Neural cell (in vitro differentiated cells): ENCODE results near the gene MEMO1.

ENCODE experiments used
- EP300 ChIP-seq: fragments of 450-650 bp; conservative IDR thresholded peaks from 2 replicates; pipeline ENCODE4 v1.6.1; 2014; ENCODE audit warnings: antibody characterized with exemption, mild to moderate bottlenecking, moderate library complexity; ENCODE audit not compliant: poor library complexity, severe bottlenecking
- EZH2 ChIP-seq: fragments of 200-600, 300-800 bp; shearing (Covaris generic), sonication (generic); IDR thresholded peaks from 2 replicates; pipeline ENCODE4 v1.6.1; 2014; ENCODE audit warnings: antibody characterized with exemption, low read length, borderline replicate concordance, mild to moderate bottlenecking; ENCODE audit not compliant: insufficient read depth, poor library complexity, severe bottlenecking
- POLR2AphosphoS5 ChIP-seq: IDR thresholded peaks from 2 replicates; pipeline ENCODE4 v1.6.1; 2012
- SMC3 ChIP-seq: fragments of 450-650 bp; conservative IDR thresholded peaks from 2 replicates; pipeline ENCODE4 v1.6.1; 2014; ENCODE audit warnings: antibody characterized with exemption, mild to moderate bottlenecking, moderate library complexity; ENCODE audit not compliant: poor library complexity
- TAF1 ChIP-seq: IDR thresholded peaks from 2 replicates; pipeline ENCODE4 v1.6.1; 2012; ENCODE audit warnings: low read depth
- TF ChIP-seq, protein P1 (sequence below): fragments of 450-650 bp; IDR thresholded peaks from 2 replicates; pipeline ENCODE4 v1.5.1; 2014; ENCODE audit warnings: antibody characterized with exemption, mild to moderate bottlenecking, moderate library complexity; ENCODE audit not compliant: poor library complexity, severe bottlenecking
- TF ChIP-seq, protein P2 (sequence below): IDR thresholded peaks from 2 replicates; pipeline ENCODE4 v1.6.1; 2012; ENCODE audit warnings: borderline replicate concordance

DNA sequence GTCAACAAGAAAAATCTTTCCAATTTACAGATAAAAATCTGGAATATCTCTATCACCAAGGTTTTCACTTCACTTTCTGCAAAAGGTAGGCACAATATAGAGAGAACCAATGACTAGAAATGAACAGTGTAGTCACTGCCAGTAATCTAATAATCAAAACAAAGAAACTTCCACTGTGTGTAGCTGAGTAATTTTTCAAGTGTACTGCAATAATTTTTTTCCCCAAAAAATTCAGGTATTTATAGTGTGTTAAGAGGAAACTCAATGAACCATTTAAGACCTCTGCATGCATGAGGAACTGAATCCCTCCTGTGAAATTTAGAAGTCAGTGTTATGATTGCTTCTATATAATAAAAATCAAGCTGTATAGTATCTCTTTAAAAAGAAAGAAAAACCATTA is 121.8 kb downstream of the MEMO1 start:
- TF ChIP-seq, protein P1, sequence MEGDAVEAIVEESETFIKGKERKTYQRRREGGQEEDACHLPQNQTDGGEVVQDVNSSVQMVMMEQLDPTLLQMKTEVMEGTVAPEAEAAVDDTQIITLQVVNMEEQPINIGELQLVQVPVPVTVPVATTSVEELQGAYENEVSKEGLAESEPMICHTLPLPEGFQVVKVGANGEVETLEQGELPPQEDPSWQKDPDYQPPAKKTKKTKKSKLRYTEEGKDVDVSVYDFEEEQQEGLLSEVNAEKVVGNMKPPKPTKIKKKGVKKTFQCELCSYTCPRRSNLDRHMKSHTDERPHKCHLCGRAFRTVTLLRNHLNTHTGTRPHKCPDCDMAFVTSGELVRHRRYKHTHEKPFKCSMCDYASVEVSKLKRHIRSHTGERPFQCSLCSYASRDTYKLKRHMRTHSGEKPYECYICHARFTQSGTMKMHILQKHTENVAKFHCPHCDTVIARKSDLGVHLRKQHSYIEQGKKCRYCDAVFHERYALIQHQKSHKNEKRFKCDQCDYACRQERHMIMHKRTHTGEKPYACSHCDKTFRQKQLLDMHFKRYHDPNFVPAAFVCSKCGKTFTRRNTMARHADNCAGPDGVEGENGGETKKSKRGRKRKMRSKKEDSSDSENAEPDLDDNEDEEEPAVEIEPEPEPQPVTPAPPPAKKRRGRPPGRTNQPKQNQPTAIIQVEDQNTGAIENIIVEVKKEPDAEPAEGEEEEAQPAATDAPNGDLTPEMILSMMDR = no peak
- TF ChIP-seq, protein P2, sequence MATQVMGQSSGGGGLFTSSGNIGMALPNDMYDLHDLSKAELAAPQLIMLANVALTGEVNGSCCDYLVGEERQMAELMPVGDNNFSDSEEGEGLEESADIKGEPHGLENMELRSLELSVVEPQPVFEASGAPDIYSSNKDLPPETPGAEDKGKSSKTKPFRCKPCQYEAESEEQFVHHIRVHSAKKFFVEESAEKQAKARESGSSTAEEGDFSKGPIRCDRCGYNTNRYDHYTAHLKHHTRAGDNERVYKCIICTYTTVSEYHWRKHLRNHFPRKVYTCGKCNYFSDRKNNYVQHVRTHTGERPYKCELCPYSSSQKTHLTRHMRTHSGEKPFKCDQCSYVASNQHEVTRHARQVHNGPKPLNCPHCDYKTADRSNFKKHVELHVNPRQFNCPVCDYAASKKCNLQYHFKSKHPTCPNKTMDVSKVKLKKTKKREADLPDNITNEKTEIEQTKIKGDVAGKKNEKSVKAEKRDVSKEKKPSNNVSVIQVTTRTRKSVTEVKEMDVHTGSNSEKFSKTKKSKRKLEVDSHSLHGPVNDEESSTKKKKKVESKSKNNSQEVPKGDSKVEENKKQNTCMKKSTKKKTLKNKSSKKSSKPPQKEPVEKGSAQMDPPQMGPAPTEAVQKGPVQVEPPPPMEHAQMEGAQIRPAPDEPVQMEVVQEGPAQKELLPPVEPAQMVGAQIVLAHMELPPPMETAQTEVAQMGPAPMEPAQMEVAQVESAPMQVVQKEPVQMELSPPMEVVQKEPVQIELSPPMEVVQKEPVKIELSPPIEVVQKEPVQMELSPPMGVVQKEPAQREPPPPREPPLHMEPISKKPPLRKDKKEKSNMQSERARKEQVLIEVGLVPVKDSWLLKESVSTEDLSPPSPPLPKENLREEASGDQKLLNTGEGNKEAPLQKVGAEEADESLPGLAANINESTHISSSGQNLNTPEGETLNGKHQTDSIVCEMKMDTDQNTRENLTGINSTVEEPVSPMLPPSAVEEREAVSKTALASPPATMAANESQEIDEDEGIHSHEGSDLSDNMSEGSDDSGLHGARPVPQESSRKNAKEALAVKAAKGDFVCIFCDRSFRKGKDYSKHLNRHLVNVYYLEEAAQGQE = no peak
- TF ChIP-seq TAF1 (no peak), POLR2AphosphoS5 (no peak), EP300 (no peak), EZH2 (no peak), SMC3 (no peak)
